Ovary (tissue), 3 donors: ENCODE measurements around the gene EPB41L2.

Experiments
- CTCF ChIP-seq, 3 donors: fragments of 450-650 bp in 2 of 3; fragments of 200-600 bp in 1 of 3; IDR thresholded peaks; one replicate each; pipeline versions ENCODE4 v1.5.1 to v1.8.0; 2016 to 2022; ENCODE audit warnings: antibody characterized with exemption in 3 of 3, mild to moderate bottlenecking in 1 of 3
- EP300 ChIP-seq: sonication (generic); formaldehyde crosslinking; IDR thresholded peaks from one replicate; pipeline ENCODE4 v1.6.1; 2017; ENCODE audit warnings: antibody characterized with exemption
- POLR2A ChIP-seq: fragments of 450-650 bp; IDR thresholded peaks from one replicate; pipeline ENCODE4 v1.6.1; 2017; ENCODE audit warnings: antibody characterized with exemption, mild to moderate bottlenecking, moderate library complexity
- donor health status: DM: no; HTN: no; CAD: no.

- TF ChIP-seq CTCF (IDR thresholded peaks at IDR 0.05) = no peak
- no peak for TF ChIP-seq EP300
- no peak for TF ChIP-seq POLR2A
Measured at GRCh38 chr6:130865793-130866192, 197.3 kb downstream of the EPB41L2 start.
